AG04450 (cell line): ENCODE results near the gene XKR7. TPM values are rescaled to one million over a fixed set of nuclear protein-coding genes. Genes with fewer than 3 reads are reported as not detected.
A peak's percentile ranks its signal among the peaks of the same experiment; 100 is the strongest.

ENCODE experiments used
- CTCF ChIA-PET: fragments of 300-600, 350-600 bp; formaldehyde crosslinking; extraction: SDS; loops from one replicate; lab custom pipeline; 2022; ENCODE audit warnings: antibody characterized with exemption, inconsistent platforms; lab: Charles Lee
- POLR2A ChIA-PET: fragments of 350-600 bp; formaldehyde crosslinking; extraction: SDS; loops from one replicate; lab custom pipeline; 2021; ENCODE audit warnings: antibody characterized with exemption, inconsistent platforms; lab: Yijun Ruan, JAX
- DNase-seq: peaks from one replicate; pipeline ENCODE4 v3.0.0-alpha.2; 2011; ENCODE audit warnings: low read depth, low spot score
- H3K27ac ChIP-seq: one replicate; pipeline ENCODE4 v1.5.1; 2012; ENCODE audit warnings: low read depth, low read length, control low read depth
- H3K27me3 ChIP-seq: one replicate; pipeline ENCODE4 v1.6.0; 2012; ENCODE audit warnings: low read length; ENCODE audit not compliant: control insufficient read depth, insufficient read depth
- H3K4me3 ChIP-seq: 2 replicates; pipeline ENCODE4 v1.5.1; 2011; ENCODE audit warnings: mild to moderate bottlenecking, low read depth, low read length, control low read depth
- H3K9me3 ChIP-seq: 2 replicates; pipeline ENCODE4 v1.5.1; 2012; ENCODE audit warnings: low read length; ENCODE audit not compliant: control insufficient read depth, insufficient read depth
- CTCF ChIP-seq: IDR thresholded peaks from 2 replicates; pipeline ENCODE4 v1.5.1; 2011; ENCODE audit warnings: low read depth, low read length, control low read depth, inconsistent platforms
- polyA plus RNA-seq: library from polyadenylated mRNA; depleted of rRNA; stranded (reverse); fragments of >200 nt; gene quantifications from 2 replicates; pipeline ENCODE4 v1.2.3, GENCODE V29; 2011

Gene XKR7
- polyA plus RNA-seq, 1 experiment: not detected

- Histone ChIP-seq H3K4me3 (no peak overlapping the region), H3K27ac (no peak overlapping the region), H3K27me3 (peaks cover 28% of the 10 kb centered on the region), H3K9me3 (no peaks in the 10 kb centered on the region)
- ChIA-PET POLR2A (no interaction called here), CTCF (interaction anchor here (0.6 to 3.1 kb wide), 4 partner anchors 17 to 306 kb away, joined by 3 to 17 read pairs (median 4); partner anchors contain the start of gene PDRG1)
- peak; percentile 23 for DNase-seq
- TF ChIP-seq CTCF: no peak
Observed at GRCh38 chr20:31968291-31969126, 558 bp downstream of the XKR7 start.

GRCh38 chr20:31969991-31970390, 2.0 kb downstream of the XKR7 start:
- TF ChIP-seq CTCF: no peak
- ChIA-PET CTCF (interaction anchor here (3.1 kb wide), 1 partner anchor 18 kb away, joined by 17 read pairs; the partner anchor contains the start of gene PDRG1), POLR2A (no interaction called here)
- no peaks in the 10 kb centered on the region for H3K9me3 ChIP-seq
- no peak overlapping the region for H3K4me3 ChIP-seq
- no peak overlapping the region for H3K27ac ChIP-seq
- DNase-seq: no peak
- H3K27me3 ChIP-seq: peaks cover 37% of the 10 kb centered on the region

- DNase-seq: no peak
Observed at GRCh38 chr20:31972471-31973021, 4.6 kb downstream of the XKR7 start.

GRCh38 chr20:31974296-31974695, 6.3 kb downstream of the XKR7 start:
- no peak for DNase-seq
- CTCF ChIA-PET: no interaction called here
- peaks cover 21% of the 10 kb centered on the region for H3K27me3 ChIP-seq

More at GRCh38 chr20:31972471-31973021, 4.6 kb downstream of the XKR7 start:
- no peak for TF ChIP-seq CTCF
- ChIA-PET POLR2A (no interaction called here), CTCF (interaction anchor here (1.2 to 2.1 kb wide), 2 partner anchors 21 to 120 kb away, joined by 3 to 11 read pairs; partner anchors contain the start of gene PDRG1)
- no peaks in the 10 kb centered on the region for H3K9me3 ChIP-seq
- H3K27ac ChIP-seq: no peak overlapping the region
- H3K27me3 ChIP-seq: peaks cover 26% of the 10 kb centered on the region
- H3K4me3 ChIP-seq: no peak overlapping the region

More at GRCh38 chr20:31974296-31974695, 6.3 kb downstream of the XKR7 start:
- POLR2A ChIA-PET: no interaction called here
- no peak overlapping the region for H3K4me3 ChIP-seq
- H3K27ac ChIP-seq: no peak overlapping the region
- TF ChIP-seq CTCF: no peak
- H3K9me3 ChIP-seq: no peaks in the 10 kb centered on the region
